Measurements from ENCODE around the gene TRABD.
"Not testable (repeated sequence)": the region's sequence is repeated elsewhere in the genome, so short reads cannot be mapped to it uniquely, and the experiment has no call there.

Gene TRABD

DNA sequence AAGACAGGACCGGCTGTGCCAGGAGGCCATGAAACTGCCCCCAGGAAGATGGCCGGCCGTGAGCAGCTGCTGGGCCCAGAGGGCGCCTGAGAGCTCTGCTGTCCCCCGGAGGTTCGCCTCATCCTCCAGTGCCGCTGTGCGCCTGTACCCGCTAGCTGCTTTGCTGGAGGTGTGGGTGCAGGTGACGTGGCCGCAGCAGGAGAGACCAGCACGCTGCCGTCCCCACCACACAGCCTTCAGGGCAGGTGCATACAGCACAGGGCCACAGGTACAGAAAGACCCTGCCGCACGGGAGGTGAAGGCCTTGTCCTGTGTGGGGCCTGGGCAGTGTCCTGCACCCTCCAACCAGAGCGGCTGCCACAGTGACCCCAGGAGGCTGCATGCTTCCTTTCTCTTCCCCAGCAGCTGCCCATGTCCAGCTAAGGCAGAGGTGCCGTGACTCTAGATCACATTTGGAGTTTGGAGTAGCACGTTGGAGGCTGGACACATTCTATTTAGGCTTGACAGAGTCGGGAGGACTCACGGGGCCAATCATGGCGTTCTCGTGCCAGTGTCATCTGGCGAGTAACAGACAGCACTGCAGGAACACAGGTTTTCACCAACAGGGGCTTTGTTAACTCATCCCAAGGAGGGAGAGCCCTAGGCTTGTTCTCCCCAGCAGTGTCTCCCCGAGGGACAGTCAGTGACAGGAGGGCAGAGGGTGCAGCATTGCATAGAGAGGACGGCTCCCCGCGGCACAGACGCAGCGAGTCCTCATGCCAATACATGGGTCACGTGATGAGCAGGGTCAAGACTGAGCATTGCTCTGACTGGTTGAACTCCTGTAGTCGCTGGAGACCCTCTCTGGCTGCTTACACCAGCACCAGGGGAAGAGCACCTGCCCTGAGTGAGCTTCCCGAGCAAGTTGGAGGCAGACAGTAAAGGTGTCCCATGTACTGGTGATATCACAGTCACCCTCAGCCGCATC, 33.9 kb upstream of the TRABD start:
- no peak for DNase-seq (ENCODE audit: low spot score)

DNA sequence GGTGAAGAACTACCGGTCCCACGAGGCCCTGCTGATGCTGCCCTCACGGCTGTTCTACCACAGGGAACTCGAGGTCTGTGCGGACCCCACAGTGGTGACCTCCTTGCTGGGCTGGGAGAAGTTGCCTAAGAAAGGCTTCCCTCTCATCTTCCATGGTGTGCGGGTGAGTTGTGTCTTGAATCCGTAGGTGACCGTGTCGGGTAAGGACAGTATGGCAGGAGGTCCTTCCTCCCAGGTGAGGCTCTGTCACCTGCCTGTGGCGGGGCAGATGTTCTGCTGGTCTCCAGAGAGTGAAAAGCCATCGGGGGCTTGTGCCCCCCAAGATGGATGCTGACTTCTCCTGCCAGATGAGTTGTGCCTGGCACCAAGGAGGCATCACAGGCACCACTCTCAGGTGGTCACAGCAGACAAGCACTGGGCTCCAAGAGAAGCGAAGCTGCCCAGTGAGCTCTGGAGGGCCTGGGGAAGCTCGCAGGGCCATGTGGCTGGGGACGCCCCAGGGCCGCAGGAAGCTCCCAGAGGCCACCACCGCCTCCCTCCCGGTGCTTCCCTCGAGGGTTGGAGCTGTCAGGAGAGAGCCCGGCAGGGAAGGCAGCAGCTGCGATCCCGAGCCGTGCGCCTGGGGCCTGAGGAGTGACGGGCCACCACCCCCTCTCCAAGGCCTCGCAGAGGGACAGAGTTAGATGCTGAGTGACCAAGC, 32.5 kb upstream of the TRABD start:
- DNase-seq (ENCODE audit: low spot score): no peak

DNA sequence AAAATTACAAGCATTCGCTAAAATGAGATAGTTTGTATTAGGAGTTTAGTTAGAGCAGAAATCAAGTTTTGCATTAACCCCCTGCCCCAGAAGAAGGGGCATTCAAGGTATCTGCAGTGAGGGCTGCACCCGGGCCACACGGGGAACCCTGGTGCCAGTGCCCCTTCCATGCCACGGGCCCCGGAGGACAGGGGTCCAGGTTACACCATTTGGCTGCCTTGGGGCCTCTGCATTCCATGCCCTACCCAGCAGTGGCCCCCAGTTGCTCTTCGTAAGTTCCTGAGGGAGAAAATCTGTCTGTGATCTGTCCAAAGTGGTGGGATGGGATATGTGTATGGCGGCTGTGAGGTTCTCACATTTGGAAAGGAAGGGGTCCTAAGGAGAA, 32.0 kb upstream of the TRABD start:
- DNase-seq (ENCODE audit: low spot score): no peak

- peak; percentile 54 for DNase-seq (ENCODE audit: low spot score)
Measured at GRCh38 chr22:50157709-50158375, 27.9 kb upstream of the TRABD start.

DNA sequence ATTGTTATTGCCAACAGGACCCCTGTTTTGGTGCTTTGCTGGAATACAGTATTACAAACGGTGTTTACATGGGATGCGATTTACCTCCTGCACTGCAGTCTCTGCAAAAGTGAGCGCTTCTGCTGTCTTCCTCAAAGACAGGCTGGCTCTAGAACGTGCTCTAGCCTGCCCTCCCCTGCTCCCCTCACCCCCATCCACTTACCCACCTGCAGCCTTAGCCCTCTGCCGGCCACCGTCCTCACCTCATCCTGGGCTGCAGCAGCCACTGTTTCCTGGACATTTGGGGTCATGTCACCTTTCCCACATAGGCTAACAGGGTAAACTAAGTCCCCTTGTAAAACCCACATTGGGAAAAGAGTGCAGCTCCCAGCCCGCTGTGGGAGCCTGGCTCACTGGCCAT, 24.8 kb upstream of the TRABD start:
- DNase-seq (ENCODE audit: low spot score): no peak

GRCh38 chr22:50161508-50162390, 24.0 kb upstream of the TRABD start:
- no peak for DNase-seq (ENCODE audit: low spot score)

- DNase-seq (ENCODE audit: low spot score): no peak
Measured at GRCh38 chr22:50162391-50162956, 23.2 kb upstream of the TRABD start.

GRCh38 chr22:50165436-50166123, 20.1 kb upstream of the TRABD start:
- no peak for DNase-seq (ENCODE audit: low spot score)

DNA sequence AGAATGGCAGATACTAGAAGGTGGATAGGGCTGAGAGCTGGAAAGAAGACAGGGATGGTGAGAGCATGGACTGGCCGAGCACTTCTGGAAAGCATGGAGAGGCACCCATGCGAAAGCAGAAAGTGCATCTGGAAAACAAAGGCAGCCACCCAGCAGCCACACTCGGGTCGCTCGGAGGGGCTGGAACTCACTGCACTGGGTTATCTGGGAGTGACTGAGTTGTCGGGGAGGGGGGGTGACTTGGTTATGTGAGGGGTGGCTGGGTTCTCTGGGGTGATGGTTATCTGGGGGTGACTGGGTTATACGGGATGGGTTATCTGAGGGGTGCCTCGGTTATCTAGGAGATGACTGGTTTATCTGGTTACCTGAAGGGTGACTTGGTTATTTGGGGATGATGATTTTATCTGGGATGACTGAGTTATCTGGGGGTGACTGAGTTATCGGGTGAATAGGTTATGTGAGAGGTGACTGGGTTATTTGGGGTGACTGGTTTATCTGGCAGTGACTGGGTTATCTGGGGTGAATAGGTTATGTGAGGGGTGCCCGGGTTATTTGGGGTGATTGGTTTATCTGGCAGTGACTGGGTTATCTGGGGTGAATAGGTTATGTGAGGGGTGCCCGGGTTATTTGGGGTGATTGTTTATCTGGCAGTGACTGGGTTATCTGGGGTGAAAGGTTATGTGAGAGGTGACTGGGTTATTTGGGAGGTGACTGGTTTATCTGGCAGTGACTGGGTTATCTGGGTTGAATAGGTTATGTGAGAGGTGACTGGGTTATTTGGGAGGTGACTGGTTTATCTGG, 17.8 kb upstream of the TRABD start:
- no peak for DNase-seq (ENCODE audit: low spot score)

DNA sequence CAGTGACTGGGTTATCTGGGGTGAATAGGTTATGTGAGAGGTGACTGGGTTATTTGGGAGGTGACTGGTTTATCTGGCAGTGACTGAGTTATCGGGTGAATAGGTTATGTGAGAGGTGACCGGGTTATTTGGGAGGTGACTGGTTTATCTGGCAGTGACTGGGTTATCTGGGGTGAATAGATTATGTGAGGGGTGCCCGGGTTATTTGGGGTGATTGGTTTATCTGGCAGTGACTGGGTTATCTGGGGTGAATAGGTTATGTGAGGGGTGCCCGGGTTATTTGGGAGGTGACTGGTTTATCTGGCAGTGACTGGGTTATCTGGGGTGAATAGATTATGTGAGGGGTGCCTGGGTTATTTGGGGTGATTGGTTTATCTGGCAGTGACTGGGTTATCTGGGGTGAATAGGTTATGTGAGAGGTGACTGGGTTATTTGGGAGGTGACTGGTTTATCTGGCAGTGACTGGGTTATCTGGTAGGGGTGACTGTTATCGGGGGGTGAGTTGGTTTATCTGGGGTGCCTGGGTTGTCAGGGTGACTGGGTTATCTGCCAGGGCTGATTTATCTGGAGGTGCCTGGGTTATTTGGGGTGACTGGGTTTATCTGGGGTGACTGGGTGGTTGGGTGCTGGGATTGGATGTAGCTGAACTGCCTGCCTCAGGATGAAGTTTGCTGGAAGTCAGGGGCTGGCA, 17.1 kb upstream of the TRABD start:
- not testable (repeated sequence) for DNase-seq (ENCODE audit: low spot score)

- no peak for DNase-seq (ENCODE audit: low spot score)
Measured at GRCh38 chr22:50169181-50169759, 16.4 kb upstream of the TRABD start.

DNA sequence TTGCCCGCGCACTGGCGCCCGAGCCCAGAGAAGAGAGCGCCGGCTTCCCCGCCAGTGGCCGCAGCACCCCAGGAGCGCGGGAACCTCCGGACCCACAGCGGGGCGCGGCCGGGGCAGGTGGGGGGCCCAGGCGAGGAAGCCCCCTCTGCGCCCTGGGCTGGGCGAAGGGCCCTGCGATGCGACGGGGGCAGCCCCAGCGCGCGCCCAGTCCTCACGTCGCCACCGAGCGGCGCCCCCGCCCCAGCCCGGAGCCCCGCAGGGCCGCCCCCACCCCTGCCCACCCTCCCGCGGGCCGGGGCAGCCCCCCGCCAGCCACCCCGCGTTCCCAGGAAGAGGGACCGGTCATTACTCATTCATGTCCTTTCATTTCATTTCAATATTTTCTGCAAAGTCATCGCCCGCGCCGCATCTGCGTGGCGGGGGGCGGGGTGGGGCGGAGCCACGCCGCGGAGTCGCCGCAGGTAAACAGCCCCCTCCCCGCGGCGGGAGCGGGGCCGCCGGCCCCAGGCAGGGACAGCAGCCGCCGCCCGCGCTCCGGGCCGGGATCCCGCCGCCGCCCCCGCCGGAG, 15.9 kb upstream of the TRABD start:
- no peak for DNase-seq (ENCODE audit: low spot score)

DNA sequence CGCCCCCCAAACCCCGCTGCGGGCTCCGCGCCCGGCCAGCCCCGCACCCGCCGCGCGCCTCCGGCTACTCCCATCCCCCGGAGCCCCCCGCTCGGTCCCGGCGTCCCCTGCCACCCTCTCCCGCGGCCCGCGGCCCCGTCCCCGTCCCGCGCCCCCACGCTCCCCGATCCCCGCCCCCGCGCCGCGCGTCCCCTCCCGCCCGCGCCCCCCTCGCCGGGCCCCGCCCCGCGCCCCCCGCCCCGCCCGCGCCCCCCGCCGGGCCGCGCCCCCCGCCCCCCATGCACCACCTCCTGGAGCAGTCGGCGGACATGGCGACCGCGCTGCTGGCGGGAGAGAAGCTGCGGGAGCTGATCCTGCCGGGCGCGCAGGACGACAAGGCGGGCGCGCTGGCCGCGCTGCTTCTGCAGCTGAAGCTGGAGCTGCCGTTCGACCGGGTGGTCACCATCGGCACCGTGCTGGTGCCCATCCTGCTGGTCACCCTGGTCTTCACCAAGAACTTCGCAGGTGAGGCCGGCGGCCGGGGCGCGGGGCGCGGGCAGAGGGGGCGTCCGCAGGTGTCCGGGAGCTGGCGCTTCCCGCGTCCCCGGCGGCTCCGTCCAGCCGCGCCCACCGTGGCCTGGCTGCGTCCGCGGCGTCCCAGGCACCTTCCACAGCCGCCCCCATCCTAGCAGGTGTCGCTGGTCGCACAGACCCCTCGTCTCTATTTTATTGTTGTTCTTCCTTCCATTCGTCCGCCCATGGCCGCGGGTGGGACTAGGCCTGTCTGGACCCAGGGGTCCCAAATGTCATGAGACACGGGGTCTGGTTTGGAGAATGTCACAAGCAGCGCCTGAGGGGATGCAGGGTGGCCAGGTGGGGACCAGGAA, 15.0 kb upstream of the TRABD start, which contains the start of gene PANX2:
TSS of gene PANX2 (plus strand) at position 279 of the 866 bp plus-strand sequence. CDS start at position 279, 0 bp downstream.
- DNase-seq (ENCODE audit: low spot score): no peak

GRCh38 chr22:50171319-50171964, 14.3 kb upstream of the TRABD start:
- DNase-seq (ENCODE audit: low spot score): no peak

DNA sequence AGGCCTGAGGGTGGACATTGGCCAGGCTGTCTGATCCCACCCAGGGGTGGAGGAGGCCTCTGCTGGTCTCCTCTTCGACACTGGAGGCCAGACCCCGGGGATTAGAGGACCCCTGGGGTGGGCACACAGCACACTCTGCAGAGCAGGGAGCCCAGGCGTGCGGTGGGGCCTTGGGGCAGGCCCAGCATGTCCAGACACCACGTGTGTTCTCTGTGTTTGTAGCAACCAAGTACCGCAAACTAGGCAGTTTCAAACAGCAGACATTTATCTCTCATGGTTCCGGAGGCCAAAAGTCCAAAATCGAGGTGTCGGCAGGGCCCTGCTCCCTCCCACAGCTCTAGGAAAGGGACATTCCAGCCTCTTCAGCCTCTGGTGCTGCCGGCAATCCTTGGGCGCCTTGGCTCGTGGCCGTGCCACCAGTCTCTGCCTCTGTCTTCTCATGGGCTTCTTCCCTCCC, 13.7 kb upstream of the TRABD start:
- DNase-seq (ENCODE audit: low spot score): no peak

DNA sequence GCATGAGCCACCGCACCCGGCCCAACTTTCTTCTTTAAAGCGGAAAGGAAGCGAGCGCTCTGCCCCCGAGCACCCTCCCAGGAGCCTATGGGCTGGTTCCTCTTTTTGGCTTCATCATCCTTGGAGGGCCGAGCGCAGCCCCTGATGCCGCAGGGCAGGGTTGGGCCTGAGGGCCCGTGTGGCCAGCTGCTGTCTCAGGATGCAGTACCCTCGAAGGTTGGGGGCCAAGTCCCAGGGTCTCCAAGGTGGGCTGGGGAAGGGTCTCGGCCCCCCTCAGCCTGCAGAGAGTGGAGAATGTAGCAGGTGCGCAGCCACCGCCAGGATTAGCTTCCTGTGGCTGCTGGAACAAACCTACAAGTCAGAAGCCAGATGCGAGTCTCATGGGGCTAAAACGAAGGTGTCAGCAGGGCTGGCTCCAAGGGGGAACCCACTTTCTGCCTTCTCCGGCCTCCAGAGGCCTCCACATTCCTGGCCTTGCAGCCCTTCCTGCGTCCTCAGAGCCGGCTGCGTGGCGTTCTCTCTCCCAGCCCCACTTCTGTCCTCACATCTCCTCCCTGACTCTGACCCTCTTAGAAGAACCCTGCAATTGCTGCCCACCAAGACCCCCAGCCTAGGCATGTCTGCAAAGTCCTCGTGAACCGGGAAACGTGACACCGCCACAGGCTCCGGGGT, 12.3 kb upstream of the TRABD start:
- DNase-seq (ENCODE audit: low spot score): no peak
